Measurements from ENCODE around the gene IGFN1. TPM values are rescaled to one million over a fixed set of nuclear protein-coding genes. Genes with fewer than 3 reads are reported as not detected.

IGFN1 gene
- total and polyA plus RNA-seq, 2 of the 8 experiments (the other 6 are each of a cell fraction or from before 2014, with no cell fraction given), result not detected

- Histone ChIP-seq H2BK20ac (ENCODE audit: low read length) (no peak overlapping the region), H3K56ac (replicated peaks; ENCODE audit: insufficient read length, low read depth, low read length) (no peak overlapping the region), H2BK120ac (replicated peaks; ENCODE audit: low read depth, low read length) (no peak overlapping the region), H2BK15ac (ENCODE audit: low read length) (no peak overlapping the region), H3K79me1 (ENCODE audit: low read depth, low read length) (no peaks in the 10 kb centered on the region), H3K79me2 (ENCODE audit: control insufficient read depth in 1 of 2, insufficient read depth in 2 of 2, low read length in 2 of 2) (no peaks in the 10 kb centered on the region), H3K23me2 (ENCODE audit: low read depth, low read length) (peaks cover 22% of the 10 kb centered on the region; the same call in 1 of the 2 replicates), H3K27me3 (replicated peaks in 1 of 4; ENCODE audit: control insufficient read depth in 3 of 4, extremely low read depth in 1 of 4, insufficient read depth in 3 of 4, low read length in 3 of 4) (no peaks in the 10 kb centered on the region), H4K5ac (ENCODE audit: insufficient read length, low read depth, low read length) (no peak overlapping the region), H2BK12ac (ENCODE audit: low read depth, low read length) (no peak overlapping the region), H3K18ac (ENCODE audit: extremely low read depth, low read length) (no peak overlapping the region), H3K23ac (ENCODE audit: insufficient read length) (no peak overlapping the region), H3K9me3 (ENCODE audit: insufficient read depth in 2 of 2, low read depth in 1 of 2, low read length in 1 of 2) (no peaks in the 10 kb centered on the region), H2BK5ac (ENCODE audit: low read depth, low read length) (no peak overlapping the region), H2AFZ (ENCODE audit: low read length) (no peak overlapping the region), H3K36me3 (ENCODE audit: control insufficient read depth in 2 of 4, insufficient read depth in 4 of 4, low read length in 3 of 4) (no peaks in the 10 kb centered on the region), H3K4ac (replicated peaks; ENCODE audit: insufficient read length, low read depth, low read length) (no peak overlapping the region), H4K20me1 (replicated peaks in 1 of 2; ENCODE audit: control insufficient read depth in 1 of 2, insufficient read depth in 2 of 2, low read length in 2 of 2) (no peaks in the 10 kb centered on the region), H3K27ac (ENCODE audit: low read depth, low read length) (no peak overlapping the region), H3K4me1 (replicated peaks in 1 of 4; ENCODE audit: control insufficient read depth in 3 of 4, insufficient read depth in 4 of 4, low read length in 3 of 4) (no peaks in the 10 kb centered on the region), H2AK5ac (ENCODE audit: low read depth, low read length) (no peak overlapping the region), H3K4me2 (ENCODE audit: insufficient read depth in 1 of 2, low read depth in 2 of 2, low read length in 2 of 2) (no peak overlapping the region), H4K8ac (ENCODE audit: extremely low read depth, insufficient read depth, low read length) (no peak overlapping the region), H4K91ac (replicated peaks; ENCODE audit: insufficient read length, low read length) (no peak overlapping the region), H3K9ac (replicated peaks in 1 of 4; ENCODE audit: extremely low read depth in 1 of 4, low read depth in 3 of 4, low read length in 3 of 4) (no peak overlapping the region), H3K14ac (ENCODE audit: insufficient read length) (no peak overlapping the region), H3K4me3 (ENCODE audit: extremely low read depth in 1 of 4, insufficient read depth in 2 of 4, low read depth in 3 of 4, low read length in 4 of 4) (no peak overlapping the region)
- WGBS, 2 experiments (ENCODE audit: extremely low coverage in 1 of 2, insufficient coverage in 1 of 2, insufficient read length in 1 of 2, insufficient replicate concordance in 2 of 2, low coverage in 1 of 2, low lambda C conversion rate in 2 of 2, missing lambda C conversion rate in 1 of 2), result 87% methylated on average over 6 of the region's 6 CpGs; no CpG with 5 or more reads in 1 of the 2 experiments
- DNase-seq (ENCODE audit: low read depth in 1 of 2, low spot score in 2 of 2) (no peak), FAIRE-seq (no peak)
- ChIA-PET POLR2A (ENCODE audit: partially characterized antibody) (no interaction called here), CTCF (ENCODE audit: partially characterized antibody) (interaction anchor here (1.0 to 6.5 kb wide), 6 partner anchors 36 to 204 kb away, joined by 3 to 275 read pairs (median 16); no protein-coding TSS in a partner anchor)
- TF ChIP-seq RFX5 (IDR thresholded peaks at IDR 0.05; ENCODE audit: borderline replicate concordance, low read depth, low read length), result no peak
- TF ChIP-seq HDAC6 (IDR thresholded peaks at IDR 0.05; ENCODE audit: low read depth, low read length), result no peak
- no peak for TF ChIP-seq SUZ12 (IDR thresholded peaks at IDR 0.05; ENCODE audit: low read length)
- no peak for TF ChIP-seq EGR1 (IDR thresholded peaks at IDR 0.05; ENCODE audit: borderline replicate concordance, low read depth, low read length)
These were observed 62.3 kb downstream of the IGFN1 start for GRCh38 chr1:201252944-201253371.

All from H1 (cell line).